HuH-7 (cell line): ENCODE measurements around the gene USF1.
"Not testable (repeated sequence)": the region's sequence is repeated elsewhere in the genome, so short reads cannot be mapped to it uniquely, and the experiment has no call there.

Experiments
- DNase-seq: peaks from one replicate; pipeline ENCODE4 v3.0.0; 2011; ENCODE audit warnings: low spot score

USF1 gene

GRCh38 chr1:161019111-161019660, 26.6 kb downstream of the USF1 start:
- not testable (repeated sequence) for DNase-seq

GRCh38 chr1:161018631-161018930, 27.2 kb downstream of the USF1 start:
- DNase-seq, result no peak

DNA sequence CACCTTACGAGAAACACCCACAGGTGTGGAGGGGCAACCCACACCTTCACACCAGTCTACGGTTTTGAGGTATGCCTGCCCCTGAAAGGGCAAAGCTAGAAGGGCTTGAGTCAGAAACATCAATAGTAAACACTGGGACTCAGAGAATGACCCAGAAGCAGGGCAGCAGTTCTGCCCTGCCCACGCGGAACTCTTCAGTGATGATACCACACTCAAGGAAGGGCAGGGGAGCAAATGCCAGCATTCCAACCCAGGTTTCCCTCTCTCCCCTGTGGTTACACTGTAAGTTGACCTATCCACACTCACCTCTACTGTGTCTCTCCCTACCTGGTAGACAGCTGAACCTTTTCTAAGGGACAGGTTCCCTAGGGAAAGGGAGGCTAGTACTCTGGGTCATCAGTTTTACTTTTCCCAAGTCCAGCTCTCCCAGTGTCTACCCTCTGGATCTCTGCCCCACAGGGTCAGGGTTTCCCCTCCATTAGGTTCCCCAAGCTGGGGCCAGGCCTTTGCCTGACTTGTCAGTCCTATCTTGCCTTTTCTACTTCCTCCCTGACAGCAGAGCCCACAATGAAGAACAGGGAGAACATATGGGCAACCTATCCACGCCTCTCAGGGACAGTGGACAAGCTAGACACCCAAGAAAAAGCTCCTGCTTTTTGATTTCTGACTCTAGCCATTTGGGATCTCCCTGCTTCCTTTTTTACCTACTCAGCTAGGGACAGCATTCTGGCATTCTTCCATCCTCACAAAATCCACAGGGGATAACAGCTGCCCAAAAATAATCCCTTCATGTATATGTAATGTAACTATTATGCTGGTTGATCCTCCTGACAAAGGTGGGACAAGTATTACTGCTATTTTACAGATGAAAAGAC, 27.8 kb downstream of the USF1 start:
- DNase-seq, result no peak

DNA sequence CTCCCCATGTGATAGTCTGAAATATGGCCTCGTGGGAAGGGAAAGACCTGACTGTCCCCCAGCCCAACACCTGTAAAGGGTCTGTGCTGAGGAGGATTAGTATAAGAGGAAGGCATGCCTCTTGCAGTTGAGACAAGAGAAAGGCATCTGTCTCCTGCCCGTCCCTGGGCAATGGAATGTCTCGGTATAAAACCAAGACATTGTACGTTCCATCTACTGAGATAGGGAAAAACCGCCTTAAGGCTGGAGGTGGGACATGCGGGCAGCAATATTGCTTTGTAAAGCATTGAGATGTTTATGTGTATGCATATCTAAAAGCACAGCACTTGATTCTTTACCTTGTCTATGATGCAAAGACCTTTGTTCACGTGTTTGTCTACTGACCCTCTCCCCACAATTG, 28.6 kb downstream of the USF1 start:
- DNase-seq, result not testable (repeated sequence)

- not testable (repeated sequence) for DNase-seq
Measured at GRCh38 chr1:161016683-161017082, 29.1 kb downstream of the USF1 start.

DNA sequence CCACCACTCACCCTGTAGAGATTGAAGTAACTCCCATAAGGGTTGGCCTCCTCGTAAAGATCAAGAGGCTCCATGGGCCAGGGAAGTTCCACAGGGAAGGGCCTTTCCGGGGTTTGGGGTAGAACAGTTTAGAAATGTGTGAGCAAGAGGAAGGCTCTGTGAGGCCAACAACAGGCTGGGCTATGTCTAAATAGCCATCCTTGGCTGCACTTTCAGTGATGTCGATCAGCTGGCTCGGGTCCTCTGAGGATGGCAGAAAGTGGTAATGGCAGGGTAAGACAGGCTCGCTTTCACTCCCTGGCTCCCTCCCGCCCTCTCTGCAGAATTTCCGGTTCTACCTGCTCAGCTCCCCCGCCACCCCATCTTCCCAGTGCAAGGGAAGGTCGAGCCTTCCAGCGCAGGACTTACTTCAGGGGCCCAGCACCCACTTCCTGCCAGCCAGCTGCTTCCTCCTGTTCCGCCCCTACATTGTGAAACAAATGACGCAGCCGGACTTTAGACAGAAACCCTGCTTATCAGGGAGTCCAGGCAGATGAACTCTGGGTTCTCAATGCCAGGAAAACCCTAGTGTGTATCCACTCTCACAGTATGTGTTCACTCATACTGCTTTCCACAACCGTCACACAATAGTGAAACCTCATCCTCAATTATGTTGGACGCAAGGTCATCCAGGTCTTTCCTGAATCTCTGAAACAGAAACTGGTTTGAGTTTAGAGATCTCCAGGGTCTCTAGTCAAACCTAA, 32.1 kb downstream of the USF1 start:
- peak; percentile 76 for DNase-seq

GRCh38 chr1:161013131-161013487, 32.7 kb downstream of the USF1 start:
- DNase-seq, result no peak

DNA sequence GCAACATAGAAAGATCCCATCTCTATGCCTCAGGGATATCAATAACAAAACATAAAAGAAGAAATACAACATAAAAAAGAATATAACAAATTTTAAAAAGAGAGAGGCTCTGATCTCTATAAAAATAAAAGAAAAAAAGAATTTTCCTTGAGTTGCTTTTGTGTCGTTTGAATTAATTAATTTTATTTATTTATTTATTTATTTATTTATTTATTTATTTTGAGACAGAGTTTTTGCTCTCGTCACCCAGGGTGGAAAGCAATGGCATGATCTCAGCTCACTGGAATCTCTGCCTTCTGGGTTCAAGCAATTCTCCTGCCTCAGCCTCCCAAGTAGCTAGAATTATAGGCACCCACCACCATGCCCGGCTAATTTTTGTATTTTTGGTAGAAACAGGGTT, 33.4 kb downstream of the USF1 start:
- DNase-seq, result no peak

GRCh38 chr1:161009602-161010211, 36.1 kb downstream of the USF1 start:
- DNase-seq, result no peak

DNA sequence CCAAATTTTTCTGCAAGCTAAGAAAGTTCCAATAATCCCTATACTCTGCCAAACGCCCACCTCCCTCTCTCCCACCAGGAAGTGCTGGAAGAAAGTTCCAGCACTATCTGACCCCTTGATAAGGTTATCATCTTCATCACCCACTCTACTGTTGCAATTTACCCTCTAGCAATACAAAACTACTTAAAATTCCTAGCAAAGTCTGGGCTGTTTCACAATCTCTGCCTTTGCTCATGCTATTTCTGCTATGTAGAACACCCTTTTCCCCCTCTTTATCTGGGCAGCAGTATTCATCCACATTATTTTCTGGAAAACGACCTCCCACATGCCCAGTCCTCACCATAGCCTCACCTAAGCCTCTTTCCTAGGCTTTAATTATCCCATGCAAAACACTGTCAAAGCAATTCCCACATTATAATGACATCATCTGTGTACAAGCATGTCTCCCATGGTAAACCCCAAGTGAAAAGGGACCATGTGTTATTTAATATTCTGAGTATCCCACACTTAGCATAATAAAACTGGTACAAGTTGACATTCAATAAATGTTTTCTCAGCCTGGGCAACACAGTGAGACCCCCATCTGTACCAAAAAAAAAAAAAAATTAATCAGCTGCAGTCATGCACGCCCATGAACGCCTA, 36.8 kb downstream of the USF1 start:
- no peak for DNase-seq

DNA sequence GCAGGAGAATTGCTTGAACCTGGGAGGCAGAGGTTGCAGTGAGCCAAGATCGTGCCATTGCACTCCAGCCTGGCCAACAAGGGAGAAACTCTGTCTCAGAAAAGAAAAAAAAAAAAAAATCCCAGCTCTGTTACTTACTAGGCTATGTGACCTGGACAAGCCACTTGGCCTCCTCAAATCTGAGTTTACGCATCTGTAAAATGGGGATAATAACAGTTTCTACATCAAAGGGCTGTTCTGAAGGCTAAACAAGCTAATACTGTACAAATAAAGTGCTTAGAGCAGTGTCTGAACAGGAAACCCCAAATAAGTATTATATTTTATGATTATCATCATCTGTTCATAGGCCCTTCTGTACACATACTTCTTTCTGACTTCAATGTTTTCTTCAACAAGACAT, 38.4 kb downstream of the USF1 start:
- no peak for DNase-seq

DNA sequence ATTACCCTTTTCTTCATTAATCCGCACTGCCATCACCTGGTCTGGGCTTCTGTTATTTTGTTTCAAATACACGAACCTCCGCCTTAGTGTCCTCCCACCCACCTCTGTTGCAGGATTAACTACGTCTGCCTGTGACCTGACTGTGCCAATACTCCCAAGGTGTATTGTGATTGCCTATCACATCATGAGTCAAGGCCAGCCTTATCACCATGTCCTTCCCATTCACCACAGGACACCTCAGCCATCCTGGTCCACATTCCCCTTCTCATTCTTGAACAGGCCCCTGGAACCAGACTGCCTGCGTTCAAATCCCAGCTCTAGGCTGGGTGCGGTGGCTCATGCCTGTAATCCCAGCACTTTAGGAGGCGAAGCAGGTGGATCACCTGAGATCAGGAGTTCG, 39.2 kb downstream of the USF1 start:
- no peak for DNase-seq

DNA sequence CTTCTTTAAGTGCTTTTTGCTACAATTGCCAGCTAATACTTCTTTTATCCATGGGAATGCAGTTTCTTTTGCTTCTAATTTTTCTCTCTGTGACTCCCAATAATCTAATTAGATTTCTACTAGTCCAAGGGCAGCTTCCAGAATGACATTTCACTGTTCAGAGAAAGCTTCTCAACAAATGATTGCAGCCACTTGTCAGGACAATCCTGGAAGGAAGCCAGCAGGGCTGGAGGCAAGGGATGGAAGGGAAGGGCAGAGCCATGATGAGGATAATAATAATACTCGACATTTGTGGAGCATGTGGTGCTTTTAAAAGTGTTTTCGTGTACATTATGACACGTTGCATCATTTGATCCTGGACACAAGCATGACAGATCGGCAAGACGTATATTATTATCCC, 44.3 kb downstream of the USF1 start:
- no peak for DNase-seq

- DNase-seq, result no peak
Measured at GRCh38 chr1:161000736-161001480, 44.9 kb downstream of the USF1 start.

- DNase-seq, result no peak
Measured at GRCh38 chr1:160999376-160999775, 46.4 kb downstream of the USF1 start.

DNA sequence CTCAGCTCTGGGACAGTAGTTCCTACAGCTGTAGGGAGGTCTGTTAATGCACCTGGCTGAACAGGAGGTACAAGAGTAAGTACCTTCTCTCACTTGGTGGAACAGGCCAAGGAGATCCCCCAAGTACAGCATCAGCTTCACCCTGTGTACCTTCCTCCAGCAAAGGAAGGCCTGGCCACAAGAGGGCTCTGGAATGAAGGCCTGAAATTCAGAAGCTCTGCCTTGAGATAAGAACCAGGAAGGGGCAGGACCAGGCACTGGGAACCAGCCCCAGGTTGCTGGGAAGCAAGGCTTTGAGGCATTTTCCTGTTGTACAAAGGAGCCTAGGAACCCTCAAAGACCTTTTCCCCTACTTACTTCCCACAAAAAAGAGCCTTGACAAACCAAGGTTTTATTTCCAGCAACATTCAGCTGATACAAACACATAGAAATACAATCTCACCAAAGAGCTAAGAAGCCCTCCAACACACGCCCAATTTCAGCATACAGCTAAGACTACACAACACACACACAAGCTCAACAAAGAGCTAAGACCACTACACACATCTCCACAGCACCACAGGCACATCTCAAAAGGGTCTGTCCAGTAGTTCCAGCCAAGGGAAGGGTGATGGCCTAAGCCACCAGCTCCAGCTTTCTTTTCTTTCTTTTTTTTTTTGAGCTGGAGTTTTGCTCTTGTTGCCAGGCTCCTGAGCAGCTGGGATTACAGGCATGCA, 48.3 kb downstream of the USF1 start:
- peak; percentile 57 for DNase-seq

DNA sequence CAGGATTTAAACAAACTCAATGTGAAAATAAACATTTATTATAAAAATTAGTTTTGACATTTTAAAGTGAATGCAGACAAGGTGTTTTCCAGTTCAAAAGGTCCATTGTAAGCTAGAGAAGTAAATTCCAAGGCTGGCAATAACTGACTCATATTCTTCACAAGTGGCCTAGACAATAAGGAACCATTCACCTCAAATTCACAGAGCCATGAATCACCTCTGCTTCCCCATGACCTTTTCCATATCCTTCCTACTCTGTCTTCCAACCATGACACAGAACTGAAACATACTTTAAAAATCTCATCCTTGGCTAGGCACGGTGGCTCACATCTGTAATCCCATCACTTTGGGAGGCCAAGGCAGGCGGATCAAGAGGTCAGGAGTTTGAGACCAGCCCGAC, 49.6 kb downstream of the USF1 start:
- no peak for DNase-seq

GRCh38 chr1:160993544-160994193, 52.1 kb downstream of the USF1 start:
- DNase-seq, result no peak

GRCh38 chr1:160992036-160992435, 53.7 kb downstream of the USF1 start:
- DNase-seq, result not testable (repeated sequence)
